ENCODE measurements around the gene OR5I1. TPM values are rescaled to one million over a fixed set of nuclear protein-coding genes. Genes with fewer than 3 reads are reported as not detected.

The OR5I1 gene
- total and polyA plus RNA-seq, 2 of the 4 experiments (the other 2 are of a cell fraction): not detected

- Histone ChIP-seq H3K4ac (ENCODE audit: low read depth, low read length) (no peak overlapping the region), H3K4me1 (ENCODE audit: control insufficient read depth, insufficient read depth, low read length) (no peaks in the 10 kb centered on the region), H2BK15ac (ENCODE audit: low read depth, low read length) (no peak overlapping the region), H3K27ac (ENCODE audit: insufficient read depth, low read length) (no peak overlapping the region), H4K20me1 (ENCODE audit: insufficient read depth, low read length) (no peaks in the 10 kb centered on the region), H2BK20ac (ENCODE audit: low read depth, low read length) (no peak overlapping the region), H3K36me3 (ENCODE audit: control insufficient read depth, insufficient read depth, low read length) (no peaks in the 10 kb centered on the region), H3K14ac (replicated peaks; ENCODE audit: low read depth, low read length) (no peak overlapping the region), H4K91ac (ENCODE audit: insufficient read depth, low read depth, low read length) (no peak overlapping the region), H3K9me1 (ENCODE audit: insufficient read depth, low read length) (no peaks in the 10 kb centered on the region), H2AK9ac (replicated peaks; ENCODE audit: low read depth, low read length, poor library complexity) (no peak overlapping the region), H3K56ac (ENCODE audit: extremely low read depth, insufficient read depth, low read length) (no peak overlapping the region), H2AK5ac (ENCODE audit: low read depth, low read length) (no peak overlapping the region), H2BK5ac (ENCODE audit: low read depth, low read length, poor library complexity, severe bottlenecking) (no peak overlapping the region), H3K4me3 (ENCODE audit: insufficient read depth, low read depth, low read length) (no peak overlapping the region), H4K8ac (ENCODE audit: low read depth in 2 of 2, low read length in 2 of 2) (no peak overlapping the region), H3K79me1 (ENCODE audit: low read depth in 1 of 2, low read length in 2 of 2) (no peaks in the 10 kb centered on the region), H3K9me3 (ENCODE audit: control insufficient read depth, insufficient read depth, low read length) (peaks cover 8% of the 10 kb centered on the region), H3K23ac (ENCODE audit: low read depth, low read length) (no peak overlapping the region), H3K4me2 (ENCODE audit: low read depth, low read length) (no peak overlapping the region), H4K5ac (ENCODE audit: low read depth, low read length) (no peak overlapping the region), H3K18ac (ENCODE audit: low read depth, low read length) (no peak overlapping the region), H2BK120ac (ENCODE audit: low read depth, low read length) (no peak overlapping the region), H3K9ac (ENCODE audit: low read depth, low read length) (no peak overlapping the region), H2AFZ (replicated peaks; ENCODE audit: low read length, poor library complexity) (no peak overlapping the region), H3K27me3 (ENCODE audit: control insufficient read depth, insufficient read depth, low read length) (no peaks in the 10 kb centered on the region)
- no peak for DNase-seq
- intact Hi-C loops (cut with micrococcal nuclease): no loop called here
- WGBS, 2 experiments (ENCODE audit: extremely low coverage in 2 of 2, insufficient read length in 1 of 2): no CpG with 5 or more reads among the region's 4 CpGs
- POLR2A ChIA-PET (ENCODE audit: unreplicated experiment): no interaction called here
- BruUV-seq (replicated peaks): no TSS peak
- dilution Hi-C loops (cut with HindIII; ENCODE audit: low sequenced_read_pairs, unreplicated experiment): no loop called here
- no peak for ATAC-seq (ENCODE audit: low read depth)
- CTCF ChIA-PET: no interaction called here
- TF ChIP-seq MXI1 (IDR thresholded peaks at IDR 0.05; ENCODE audit: borderline replicate concordance, low read depth, low read length): no peak
- no peak for TF ChIP-seq CEBPB (IDR thresholded peaks at IDR 0.05; ENCODE audit: low read depth, low read length)
- in situ Hi-C loops (cut with MboI; ENCODE audit: low sequenced_read_pairs): no loop called here
Measured at GRCh38 chr11:55949330-55949729, 13.1 kb upstream of the OR5I1 start.
